BE2C (cell line): ENCODE results near the gene ARID3C.

Experiments used
- DNase-seq: peaks from one replicate; pipeline ENCODE4 v3.0.0-alpha.2; 2020
- H3K27me3 ChIP-seq: fragments of 250-450 bp; sonication (Bioruptor Pico); 2 replicates; pipeline ENCODE4 v1.5.1; 2020; ENCODE audit warnings: mild to moderate bottlenecking
- H3K36me3 ChIP-seq: fragments of 250-450 bp; sonication (Bioruptor Pico); 2 replicates; pipeline ENCODE4 v1.5.1; 2020; ENCODE audit warnings: mild to moderate bottlenecking
- H3K4me1 ChIP-seq: fragments of 250-450 bp; sonication (Bioruptor Pico); 2 replicates; pipeline ENCODE4 v1.5.1; 2020
- H3K4me3 ChIP-seq: 2 replicates; pipeline ENCODE4 v1.5.1; 2011; ENCODE audit warnings: low read depth, low read length
- H3K9me3 ChIP-seq: fragments of 250-450 bp; sonication (Bioruptor Pico); 2 replicates; pipeline ENCODE4 v1.5.1; 2020
- CTCF ChIP-seq: IDR thresholded peaks from 2 replicates; pipeline ENCODE4 v1.5.1; 2012; ENCODE audit warnings: mild to moderate bottlenecking, low read depth, low read length

The ARID3C gene

GRCh38 chr9:34578241-34579103, 50.4 kb downstream of the ARID3C start:
- TF ChIP-seq CTCF, result peak; percentile 15; the same call in 1 of the 2 replicates
- Histone ChIP-seq H3K9me3 (no peaks in the 10 kb centered on the region), H3K27me3 (no peaks in the 10 kb centered on the region), H3K4me3 (peak overlapping the region; percentile 52), H3K4me1 (peaks cover 69% of the 10 kb centered on the region), H3K36me3 (peaks cover 30% of the 10 kb centered on the region)
- DNase-seq, result peak; percentile 80

- peaks cover 64% of the 10 kb centered on the region for H3K4me1 ChIP-seq
- no peak for TF ChIP-seq CTCF
- peak; percentile 73 for DNase-seq
- no peaks in the 10 kb centered on the region for H3K27me3 ChIP-seq
- no peaks in the 10 kb centered on the region for H3K9me3 ChIP-seq
- H3K36me3 ChIP-seq, result peaks cover 36% of the 10 kb centered on the region
- H3K4me3 ChIP-seq, result peak overlapping the region; percentile 52
These were observed 51.2 kb downstream of the ARID3C start for GRCh38 chr9:34577400-34578240.

- no peak; the same call in 1 of the 2 replicates for TF ChIP-seq CTCF
These were observed 52.1 kb downstream of the ARID3C start for GRCh38 chr9:34576597-34577399.

GRCh38 chr9:34575862-34576596, 52.8 kb downstream of the ARID3C start:
- DNase-seq, result no peak
- no peak for TF ChIP-seq CTCF
- Histone ChIP-seq H3K27me3 (no peaks in the 10 kb centered on the region), H3K4me3 (no peak overlapping the region), H3K9me3 (no peaks in the 10 kb centered on the region), H3K4me1 (peaks cover 68% of the 10 kb centered on the region), H3K36me3 (peaks cover 33% of the 10 kb centered on the region)

More at GRCh38 chr9:34576597-34577399, 52.1 kb downstream of the ARID3C start:
- Histone ChIP-seq H3K4me3 (peak overlapping the region; percentile 52), H3K9me3 (no peaks in the 10 kb centered on the region), H3K27me3 (no peaks in the 10 kb centered on the region), H3K36me3 (peaks cover 36% of the 10 kb centered on the region), H3K4me1 (peaks cover 67% of the 10 kb centered on the region)
- peak; percentile 48 for DNase-seq

- no peak for TF ChIP-seq CTCF
- no peaks in the 10 kb centered on the region for H3K9me3 ChIP-seq
- H3K4me1 ChIP-seq, result peaks cover 68% of the 10 kb centered on the region
- no peak for DNase-seq
- no peak overlapping the region for H3K4me3 ChIP-seq
- H3K27me3 ChIP-seq, result no peaks in the 10 kb centered on the region
- H3K36me3 ChIP-seq, result peaks cover 36% of the 10 kb centered on the region
These were observed 53.6 kb downstream of the ARID3C start for GRCh38 chr9:34575241-34575640.
